OCI-LY3 (cell line): ENCODE results near the gene BAD.

Source experiments
- CTCF ChIP-seq: fragments of 200-600, 300-600 bp; sonication (generic); IDR thresholded peaks from 2 replicates; pipeline ENCODE4 v1.5.1; 2014; ENCODE audit warnings: antibody characterized with exemption, low read length, low read depth
- EZH2phosphoT487 ChIP-seq: fragments of 200-600 bp; shearing (Covaris generic); IDR thresholded peaks from 2 replicates; pipeline ENCODE4 v1.6.1; 2018; ENCODE audit warnings: antibody characterized with exemption, mixed run types, low read depth

GRCh38 chr11:64327375-64327774 is 42.9 kb upstream of the BAD start:
- TF ChIP-seq CTCF (no peak), EZH2phosphoT487 (no peak)
